ENCODE data around the gene ZCCHC24. TPM values are rescaled to one million over a fixed set of nuclear protein-coding genes. Genes with fewer than 3 reads are reported as not detected.

Gene ZCCHC24
- polyA plus RNA-seq, 1 of the 3 experiments (the other 2 are of a cell fraction) = 15.8 TPM

- TF ChIP-seq ZBTB33 (IDR thresholded peaks at IDR 0.05; ENCODE audit: borderline replicate concordance, low read depth) (no peak), MXI1 (IDR thresholded peaks at IDR 0.05; ENCODE audit: low read depth, low read length) (peak; percentile 68; the same call in 1 of the 2 replicates), NFIC (IDR thresholded peaks at IDR 0.05; ENCODE audit: borderline replicate concordance) (no peak), USF1 (IDR thresholded peaks at IDR 0.05; ENCODE audit: borderline replicate concordance, low read depth) (no peak)
These were observed 98.1 kb downstream of the ZCCHC24 start, which contains the start of gene PPIF (continued) for GRCh38 chr10:79347226-79347893.

- Histone ChIP-seq H2AFZ (ENCODE audit: low read depth) (peak overlapping the region; percentile 77), H3K27ac (ENCODE audit: low read depth in 2 of 2, low read length in 1 of 2) (peak overlapping the region in 1 of 2 experiments; percentile 62; a peak in 1 of 4 replicates), H3K9me2 (no peaks in the 10 kb centered on the region), H3K9me3 (no peaks in the 10 kb centered on the region), H4K20me1 (ENCODE audit: insufficient read depth) (peaks cover 18% of the 10 kb centered on the region; the same call in 1 of the 2 replicates), H3K9ac (peak overlapping the region; percentile 8; the same call in 1 of the 2 replicates), H3K27me3 (ENCODE audit: insufficient read depth) (no peaks in the 10 kb centered on the region), H3K4me1 (ENCODE audit: control insufficient read depth in 1 of 2, insufficient read depth in 2 of 2, low read depth in 1 of 2, low read length in 1 of 2) (peaks cover 13 to 62% of the 10 kb centered on the region in 2 experiments; a peak in 3 of 4 replicates), H3K79me2 (ENCODE audit: insufficient read depth) (peaks cover 44% of the 10 kb centered on the region), H3K4me2 (peak overlapping the region; percentile 99), H3K4me3 (ENCODE audit: low read depth in 2 of 2, low read length in 1 of 2) (peak overlapping the region in 1 of 2 experiments; percentile 96; a peak in 2 of 4 replicates), H3K36me3 (replicated peaks in 1 of 2; ENCODE audit: control insufficient read depth in 1 of 2, insufficient read depth in 2 of 2, low read length in 1 of 2) (peaks cover 26% of the 10 kb centered on the region in 2 experiments), H3F3A (replicated peaks; ENCODE audit: insufficient read depth) (no peaks in the 10 kb centered on the region)
- POLR2A ChIA-PET = no interaction called here
- CTCF ChIA-PET = interaction anchor here (0.5 to 2.3 kb wide), 14 partner anchors 12 to 585 kb away, joined by 3 to 13 read pairs (median 3); no protein-coding TSS in a partner anchor
- DNase-seq = peak; percentile 41
- no peak for TF ChIP-seq RCOR1 (IDR thresholded peaks at IDR 0.05; ENCODE audit: low read length)
- WGBS (ENCODE audit: low lambda C conversion rate) = 58% methylated on average over 10 of the region's 12 CpGs
These were observed 98.8 kb downstream of the ZCCHC24 start for GRCh38 chr10:79346388-79347225.

- H3K27me3 ChIP-seq (ENCODE audit: insufficient read depth) = no peaks in the 10 kb centered on the region
- ChIA-PET CTCF (interaction anchor here (0.7 to 2.3 kb wide), 9 partner anchors 12 to 142 kb away, joined by 3 to 13 read pairs (median 4); no protein-coding TSS in a partner anchor), POLR2A (interaction anchor here (0.6 to 2.4 kb wide), 2 partner anchors 103 to 106 kb away, joined by 4 to 7 read pairs; no protein-coding TSS in a partner anchor)
- WGBS (ENCODE audit: low lambda C conversion rate) = 100% methylated on average over 1 of the region's 2 CpGs
- DNase-seq = peak; percentile 7
- peak overlapping the region in 1 of 2 experiments; percentile 62; a peak in 1 of 4 replicates for H3K27ac ChIP-seq (ENCODE audit: low read depth in 2 of 2, low read length in 1 of 2)
- H3K4me1 ChIP-seq (ENCODE audit: control insufficient read depth in 1 of 2, insufficient read depth in 2 of 2, low read depth in 1 of 2, low read length in 1 of 2) = peaks cover 13 to 62% of the 10 kb centered on the region in 2 experiments; a peak in 3 of 4 replicates
- H3K9ac ChIP-seq = no peak overlapping the region
- peaks cover 20 to 22% of the 10 kb centered on the region in 2 experiments for H3K36me3 ChIP-seq (replicated peaks in 1 of 2; ENCODE audit: control insufficient read depth in 1 of 2, insufficient read depth in 2 of 2, low read length in 1 of 2)
- no peak overlapping the region for H2AFZ ChIP-seq (ENCODE audit: low read depth)
- H3F3A ChIP-seq (replicated peaks; ENCODE audit: insufficient read depth) = no peaks in the 10 kb centered on the region
- no peak overlapping the region for H3K4me3 ChIP-seq (ENCODE audit: low read depth in 2 of 2, low read length in 1 of 2)
- H3K4me2 ChIP-seq = no peak overlapping the region
- H3K9me2 ChIP-seq = no peaks in the 10 kb centered on the region
- no peaks in the 10 kb centered on the region for H3K9me3 ChIP-seq
- peaks cover 41% of the 10 kb centered on the region for H3K79me2 ChIP-seq (ENCODE audit: insufficient read depth)
- peaks cover 18% of the 10 kb centered on the region; the same call in 1 of the 2 replicates for H4K20me1 ChIP-seq (ENCODE audit: insufficient read depth)
- TF ChIP-seq USF1 (IDR thresholded peaks at IDR 0.05; ENCODE audit: borderline replicate concordance, low read depth) (no peak), RFX5 (IDR thresholded peaks at IDR 0.05; ENCODE audit: low read length) (no peak), POLR2AphosphoS5 (IDR thresholded peaks at IDR 0.05; ENCODE audit: low read depth, low read length) (no peak), CTCF (IDR thresholded peaks at IDR 0.05) (no peak), TCF12 (IDR thresholded peaks at IDR 0.05) (no peak), USF2 (IDR thresholded peaks at IDR 0.05; ENCODE audit: borderline replicate concordance, low read depth, low read length) (no peak), NRF1 (IDR thresholded peaks at IDR 0.05; ENCODE audit: low read depth, low read length) (no peak), NFIC (IDR thresholded peaks at IDR 0.05; ENCODE audit: borderline replicate concordance) (no peak), CHD2 (IDR thresholded peaks at IDR 0.05; ENCODE audit: low read length, partially characterized antibody) (no peak), IRF3 (IDR thresholded peaks at IDR 0.05; ENCODE audit: low read depth, low read length) (no peak)
These were observed 99.4 kb downstream of the ZCCHC24 start for GRCh38 chr10:79346012-79346340.

Data from SK-N-SH (cell line).